Cerebellar nuclear complex (tissue), 1 donor: ENCODE data around the gene ARGFX.
A peak's percentile ranks its signal among the peaks of the same experiment; 100 is the strongest.
"Not testable (repeated sequence)": the region's sequence is repeated elsewhere in the genome, so short reads cannot be mapped to it uniquely, and the experiment has no call there.

Experiments
- DNase-seq, 2 experiments: peaks; one replicate each; lab custom pipeline; 2025; lab: John Stamatoyannopoulos, UW

The ARGFX gene

GRCh38 chr3:121567649-121568048, at the start of gene ARGFX:
ARGFX (plus strand) TSS chr3:121567949; CDS start chr3:121570714, 2,765 bp downstream.
- DNase-seq, result no peak

GRCh38 chr3:121517953-121518655, 49.6 kb upstream of the ARGFX start:
- no peak for DNase-seq

- DNase-seq, result no peak
These were observed 47.2 kb upstream of the ARGFX start for GRCh38 chr3:121520510-121520909.

GRCh38 chr3:121529308-121529707, 38.4 kb upstream of the ARGFX start:
- DNase-seq, result no peak

GRCh38 chr3:121531269-121531668, 36.5 kb upstream of the ARGFX start:
- no peak for DNase-seq

GRCh38 chr3:121542924-121543323, 24.8 kb upstream of the ARGFX start:
- no peak for DNase-seq

GRCh38 chr3:121545049-121545573, 22.6 kb upstream of the ARGFX start:
- DNase-seq, result no peak

GRCh38 chr3:121545574-121546455, 21.9 kb upstream of the ARGFX start, which contains the start of gene POLQ:
POLQ (minus strand) TSS chr3:121545988; CDS start chr3:121545877, 111 bp downstream.
- DNase-seq, result peak; percentile 35 to 73

GRCh38 chr3:121552379-121552778, 15.4 kb upstream of the ARGFX start:
- DNase-seq, result no peak

- DNase-seq, result no peak
These were observed 15.0 kb upstream of the ARGFX start for GRCh38 chr3:121552797-121553196.

- no peak for DNase-seq
These were observed 10.3 kb upstream of the ARGFX start for GRCh38 chr3:121557426-121557934.

- no peak for DNase-seq
These were observed 5.6 kb upstream of the ARGFX start for GRCh38 chr3:121562148-121562547.

GRCh38 chr3:121566773-121567172, 976 bp upstream of the ARGFX start:
- no peak for DNase-seq

GRCh38 chr3:121574449-121574848, 6.7 kb downstream of the ARGFX start:
- DNase-seq, result no peak

- DNase-seq, result no peak
These were observed 13.9 kb downstream of the ARGFX start for GRCh38 chr3:121581691-121582090.

- no peak for DNase-seq
These were observed 16.7 kb downstream of the ARGFX start for GRCh38 chr3:121584418-121584817.

GRCh38 chr3:121592856-121593702, 25.3 kb downstream of the ARGFX start, which contains the start of gene FBXO40:
FBXO40 (plus strand) TSS chr3:121593379; CDS start chr3:121620576, 27,197 bp downstream.
- DNase-seq, result no peak

GRCh38 chr3:121593806-121594205, 26.1 kb downstream of the ARGFX start:
- not testable (repeated sequence) for DNase-seq

- DNase-seq, result no peak
These were observed 27.1 kb downstream of the ARGFX start for GRCh38 chr3:121594850-121595249.

- no peak for DNase-seq
These were observed 28.1 kb downstream of the ARGFX start for GRCh38 chr3:121595765-121596406.

- no peak for DNase-seq
These were observed 30.8 kb downstream of the ARGFX start for GRCh38 chr3:121598564-121598963.
